ENCODE results near the gene C1QTNF2.

Gene C1QTNF2

DNA sequence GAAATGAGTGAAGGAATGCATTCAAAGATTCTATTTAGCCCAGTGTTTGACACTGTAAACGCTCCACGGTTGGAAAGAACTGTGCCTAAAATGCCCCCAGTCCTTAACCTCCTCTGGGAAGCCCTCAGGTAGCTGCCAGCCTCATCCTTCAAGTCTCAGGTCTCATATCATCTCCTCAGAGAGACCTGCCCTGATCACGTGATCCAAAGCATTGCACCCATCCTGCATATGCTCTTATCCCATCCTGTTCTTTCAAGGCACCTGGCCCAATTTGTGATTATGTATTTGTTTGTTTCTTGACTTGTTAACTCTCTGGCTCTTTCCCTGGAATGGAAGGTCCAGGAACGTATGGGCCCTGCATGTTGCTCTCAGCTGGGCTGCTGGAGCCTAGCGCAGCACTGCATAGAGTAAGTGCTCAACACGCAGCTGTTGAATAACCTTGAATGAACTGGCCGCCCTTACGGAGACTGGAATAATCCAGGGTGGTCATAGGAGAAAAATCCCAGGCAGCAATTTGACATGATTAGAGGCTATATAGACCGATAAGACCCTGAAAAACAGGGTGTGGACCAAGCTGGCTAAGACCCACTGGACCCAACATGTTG is 8.7 kb downstream of the C1QTNF2 start:
- no peak for TF ChIP-seq CTCF (IDR thresholded peaks at IDR 0.05; ENCODE audit: low read depth, low read length)
- no peak overlapping the region for H3K4me3 ChIP-seq (ENCODE audit: low read depth, low read length)

DNA sequence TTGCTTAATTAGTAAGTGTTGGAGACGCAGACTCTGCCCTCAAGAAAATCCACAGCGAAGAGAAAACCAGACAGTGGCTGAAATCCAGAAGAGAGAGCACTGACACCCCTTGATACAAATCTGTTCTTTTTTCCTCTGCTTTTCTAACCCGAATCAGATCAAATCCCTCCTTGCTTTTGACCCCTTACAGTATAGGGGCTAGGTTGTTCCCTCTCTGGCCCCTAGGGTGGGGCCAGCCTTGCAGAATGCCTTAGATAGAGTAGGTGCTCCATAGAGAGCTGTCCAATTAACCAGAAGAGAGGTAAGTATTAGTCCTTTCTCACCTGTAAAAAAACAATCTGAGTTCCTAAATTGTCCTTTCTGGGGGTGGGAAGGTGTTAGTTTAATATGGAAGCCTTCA is 10.1 kb downstream of the C1QTNF2 start:
- no peak overlapping the region for H3K4me3 ChIP-seq (ENCODE audit: low read depth, low read length)
- TF ChIP-seq CTCF (IDR thresholded peaks at IDR 0.05; ENCODE audit: low read depth, low read length) = no peak

- TF ChIP-seq CTCF (IDR thresholded peaks at IDR 0.05; ENCODE audit: low read depth, low read length) = no peak
- no peak overlapping the region for H3K4me3 ChIP-seq (ENCODE audit: low read depth, low read length)
Measured at GRCh38 chr5:160359816-160360215, 10.6 kb downstream of the C1QTNF2 start.

DNA sequence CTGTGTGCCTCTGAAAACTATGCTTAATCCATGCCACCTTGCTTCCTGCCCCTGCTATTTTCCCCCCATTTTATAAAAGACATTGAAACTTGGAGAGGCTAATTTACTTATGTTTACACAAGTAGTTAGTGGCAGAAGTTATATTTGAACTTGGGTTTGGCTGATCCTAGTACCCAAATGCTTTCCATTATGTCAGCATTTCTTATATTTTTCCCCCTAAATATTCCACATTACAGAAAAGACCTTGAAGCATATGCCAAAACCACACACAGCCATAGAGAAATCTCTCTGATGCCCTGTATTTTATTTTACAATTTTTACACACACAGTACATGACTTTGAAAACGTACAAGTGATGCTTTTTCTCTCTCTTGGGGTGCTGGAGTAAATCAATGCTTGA is 11.2 kb downstream of the C1QTNF2 start:
- no peak for TF ChIP-seq CTCF (IDR thresholded peaks at IDR 0.05; ENCODE audit: low read depth, low read length)
- H3K4me3 ChIP-seq (ENCODE audit: low read depth, low read length) = no peak overlapping the region

GRCh38 chr5:160357861-160358411 is 12.5 kb downstream of the C1QTNF2 start:
- H3K4me3 ChIP-seq (ENCODE audit: low read depth, low read length) = no peak overlapping the region
- TF ChIP-seq CTCF (IDR thresholded peaks at IDR 0.05; ENCODE audit: low read depth, low read length) = no peak

GRCh38 chr5:160357394-160357793 is 13.0 kb downstream of the C1QTNF2 start:
- TF ChIP-seq CTCF (IDR thresholded peaks at IDR 0.05; ENCODE audit: low read depth, low read length) = no peak

DNA sequence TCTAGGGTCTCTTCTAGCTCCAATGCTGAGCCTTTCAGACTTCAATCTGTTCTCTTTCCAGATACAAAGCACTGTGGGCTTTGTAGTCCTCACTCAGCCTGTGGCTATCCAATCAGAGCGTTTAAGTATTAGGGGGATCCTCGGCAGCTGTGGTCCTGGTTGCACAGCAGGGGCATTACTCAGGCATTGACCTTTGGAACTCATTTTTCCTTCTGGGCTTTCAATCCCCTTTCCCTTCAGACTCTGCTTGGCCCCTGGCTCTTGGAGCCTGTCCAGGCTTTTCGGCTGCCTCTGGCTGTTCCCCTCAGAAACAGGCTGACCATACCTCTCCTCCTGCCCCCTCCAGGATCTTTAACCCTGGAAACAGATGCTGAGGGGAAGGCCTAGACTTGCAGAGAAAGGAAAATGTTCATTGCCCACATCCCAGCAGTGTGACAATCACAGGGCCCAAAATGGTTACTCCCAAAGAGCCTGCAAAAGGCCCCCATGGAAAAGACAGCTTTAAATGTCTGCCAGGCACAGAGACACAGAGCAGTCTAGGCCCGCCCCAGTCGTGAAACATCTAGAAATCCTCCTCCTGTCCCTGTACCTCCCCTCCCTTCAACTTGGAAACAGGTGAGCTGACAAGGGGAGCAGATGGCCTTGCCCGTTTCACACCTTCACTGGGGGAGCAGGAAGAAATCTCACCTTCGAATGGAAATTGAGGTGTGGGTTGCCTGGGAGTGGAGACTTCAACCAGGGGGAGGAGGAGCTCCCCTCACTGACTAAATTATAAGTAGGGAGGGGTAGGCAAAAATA is 13.7 kb downstream of the C1QTNF2 start:
- TF ChIP-seq CTCF (IDR thresholded peaks at IDR 0.05; ENCODE audit: low read depth, low read length) = no peak
- H3K4me3 ChIP-seq (ENCODE audit: low read depth, low read length) = no peak overlapping the region

More at GRCh38 chr5:160357394-160357793, 13.0 kb downstream of the C1QTNF2 start:
- no peak overlapping the region for H3K4me3 ChIP-seq (ENCODE audit: low read depth, low read length)

Data from WI38 (cell line).